GM12878 (cell line): ENCODE measurements around the gene MARVELD1. TPM values are rescaled to one million over a fixed set of nuclear protein-coding genes. Genes with fewer than 3 reads are reported as not detected.

Source experiments
- BMI1 ChIP-seq: fragments of 450-650 bp; IDR thresholded peaks from 2 replicates; pipeline ENCODE4 v1.6.1; 2016; ENCODE audit warnings: mild to moderate bottlenecking, moderate library complexity, borderline replicate concordance
- MTA3 ChIP-seq: IDR thresholded peaks from 2 replicates; pipeline ENCODE4 v1.6.1; 2012; ENCODE audit warnings: low read length, inconsistent platforms, borderline replicate concordance
- PAX5 ChIP-seq: IDR thresholded peaks from 2 replicates; pipeline ENCODE4 v1.6.1; 2011; ENCODE audit warnings: low read depth, low read length, borderline replicate concordance
- POLR2AphosphoS2 ChIP-seq: IDR thresholded peaks from 2 replicates; pipeline ENCODE4 v1.6.1; 2011; ENCODE audit warnings: low read depth, mild to moderate bottlenecking, low read length, improper control_type of control experiment, moderate library complexity
- RUNX3 ChIP-seq: IDR thresholded peaks from 2 replicates; pipeline ENCODE4 v1.6.1; 2012; ENCODE audit warnings: low read length, inconsistent platforms
- SREBF2 ChIP-seq: IDR thresholded peaks from 2 replicates; pipeline ENCODE4 v1.6.1; 2012; ENCODE audit warnings: mild to moderate bottlenecking, low read length
- ZSCAN29 ChIP-seq: fragments of 450-650 bp; IDR thresholded peaks from 2 replicates; pipeline ENCODE4 v1.6.1; 2017; ENCODE audit warnings: mild to moderate bottlenecking, moderate library complexity
- polyA plus RNA-seq, 11 experiments: library from polyadenylated mRNA; depleted of rRNA in 4 of 11; unstranded in 6 of 11; stranded (reverse) in 5 of 11; fragments of >200 nt; fragmentation: Nextera tagmentation in 4 of 11; fragmentation: Illumina TruSeq in 1 of 11; extraction: Ambion mirVana in 4 of 11; extraction: Trizol in 1 of 11; gene quantifications; 1 replicate in 1 of 11; 2 replicates in 10 of 11; pipeline versions ENCODE4 v1.2.1 to v1.2.3, GENCODE V29; 2011 to 2016; ENCODE audit warnings: inconsistent platforms in 2 of 11, missing spikeins in 2 of 11, low read depth in 1 of 11
- total RNA-seq, 4 experiments: library from RNA; depleted of rRNA in 3 of 4; stranded (reverse); fragments of >200 nt in 3 of 4; fragmentation: Illumina TruSeq in 1 of 4; extraction: Trizol in 1 of 4; gene quantifications; 2 replicates each; pipeline versions ENCODE4 v1.2.1 to v1.2.3, GENCODE V29; 2013 to 2021
- TF ChIP-seq, protein P1 (sequence below): fragments of 450-650 bp; formaldehyde crosslinking; IDR thresholded peaks from 2 replicates; pipeline ENCODE4 v1.4.0; 2020; ENCODE audit warnings: mild to moderate bottlenecking, moderate library complexity
- TF ChIP-seq, protein P2 (sequence below): fragments of 450-650 bp; IDR thresholded peaks from 2 replicates; pipeline ENCODE4 v1.6.1; 2014; ENCODE audit warnings: mild to moderate bottlenecking
- TF ChIP-seq, protein P3 (sequence below): IDR thresholded peaks from 2 replicates; pipeline ENCODE4 v1.6.1; 2012; ENCODE audit warnings: low read depth, low read length, improper control_type of control experiment
- TF ChIP-seq, protein P4 (sequence below): fragments of 450-650 bp; IDR thresholded peaks from 2 replicates; pipeline ENCODE4 v1.6.1; 2016; ENCODE audit warnings: mild to moderate bottlenecking

The MARVELD1 gene
- total and polyA plus RNA-seq, 10 of the 15 experiments (the other 5 are each of a cell fraction or from before 2014, with no cell fraction given): 0.54 to 8.4 (median 3.2) TPM

GRCh38 chr10:97705006-97705670, 8.4 kb upstream of the MARVELD1 start (continued):
- TF ChIP-seq, protein P1, sequence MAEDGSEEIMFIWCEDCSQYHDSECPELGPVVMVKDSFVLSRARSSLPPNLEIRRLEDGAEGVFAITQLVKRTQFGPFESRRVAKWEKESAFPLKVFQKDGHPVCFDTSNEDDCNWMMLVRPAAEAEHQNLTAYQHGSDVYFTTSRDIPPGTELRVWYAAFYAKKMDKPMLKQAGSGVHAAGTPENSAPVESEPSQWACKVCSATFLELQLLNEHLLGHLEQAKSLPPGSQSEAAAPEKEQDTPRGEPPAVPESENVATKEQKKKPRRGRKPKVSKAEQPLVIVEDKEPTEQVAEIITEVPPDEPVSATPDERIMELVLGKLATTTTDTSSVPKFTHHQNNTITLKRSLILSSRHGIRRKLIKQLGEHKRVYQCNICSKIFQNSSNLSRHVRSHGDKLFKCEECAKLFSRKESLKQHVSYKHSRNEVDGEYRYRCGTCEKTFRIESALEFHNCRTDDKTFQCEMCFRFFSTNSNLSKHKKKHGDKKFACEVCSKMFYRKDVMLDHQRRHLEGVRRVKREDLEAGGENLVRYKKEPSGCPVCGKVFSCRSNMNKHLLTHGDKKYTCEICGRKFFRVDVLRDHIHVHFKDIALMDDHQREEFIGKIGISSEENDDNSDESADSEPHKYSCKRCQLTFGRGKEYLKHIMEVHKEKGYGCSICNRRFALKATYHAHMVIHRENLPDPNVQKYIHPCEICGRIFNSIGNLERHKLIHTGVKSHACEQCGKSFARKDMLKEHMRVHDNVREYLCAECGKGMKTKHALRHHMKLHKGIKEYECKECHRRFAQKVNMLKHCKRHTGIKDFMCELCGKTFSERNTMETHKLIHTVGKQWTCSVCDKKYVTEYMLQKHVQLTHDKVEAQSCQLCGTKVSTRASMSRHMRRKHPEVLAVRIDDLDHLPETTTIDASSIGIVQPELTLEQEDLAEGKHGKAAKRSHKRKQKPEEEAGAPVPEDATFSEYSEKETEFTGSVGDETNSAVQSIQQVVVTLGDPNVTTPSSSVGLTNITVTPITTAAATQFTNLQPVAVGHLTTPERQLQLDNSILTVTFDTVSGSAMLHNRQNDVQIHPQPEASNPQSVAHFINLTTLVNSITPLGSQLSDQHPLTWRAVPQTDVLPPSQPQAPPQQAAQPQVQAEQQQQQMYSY (CRISPR knock-in tag): no peak
- TF ChIP-seq POLR2AphosphoS2 (no peak), MTA3 (no peak), PAX5 (no peak), BMI1 (no peak), ZSCAN29 (no peak), SREBF2 (no peak), RUNX3 (no peak)
- TF ChIP-seq, protein P2, sequence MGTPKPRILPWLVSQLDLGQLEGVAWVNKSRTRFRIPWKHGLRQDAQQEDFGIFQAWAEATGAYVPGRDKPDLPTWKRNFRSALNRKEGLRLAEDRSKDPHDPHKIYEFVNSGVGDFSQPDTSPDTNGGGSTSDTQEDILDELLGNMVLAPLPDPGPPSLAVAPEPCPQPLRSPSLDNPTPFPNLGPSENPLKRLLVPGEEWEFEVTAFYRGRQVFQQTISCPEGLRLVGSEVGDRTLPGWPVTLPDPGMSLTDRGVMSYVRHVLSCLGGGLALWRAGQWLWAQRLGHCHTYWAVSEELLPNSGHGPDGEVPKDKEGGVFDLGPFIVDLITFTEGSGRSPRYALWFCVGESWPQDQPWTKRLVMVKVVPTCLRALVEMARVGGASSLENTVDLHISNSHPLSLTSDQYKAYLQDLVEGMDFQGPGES: no peak
- TF ChIP-seq, protein P3, sequence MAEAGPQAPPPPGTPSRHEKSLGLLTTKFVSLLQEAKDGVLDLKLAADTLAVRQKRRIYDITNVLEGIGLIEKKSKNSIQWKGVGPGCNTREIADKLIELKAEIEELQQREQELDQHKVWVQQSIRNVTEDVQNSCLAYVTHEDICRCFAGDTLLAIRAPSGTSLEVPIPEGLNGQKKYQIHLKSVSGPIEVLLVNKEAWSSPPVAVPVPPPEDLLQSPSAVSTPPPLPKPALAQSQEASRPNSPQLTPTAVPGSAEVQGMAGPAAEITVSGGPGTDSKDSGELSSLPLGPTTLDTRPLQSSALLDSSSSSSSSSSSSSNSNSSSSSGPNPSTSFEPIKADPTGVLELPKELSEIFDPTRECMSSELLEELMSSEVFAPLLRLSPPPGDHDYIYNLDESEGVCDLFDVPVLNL: no peak
- TF ChIP-seq, protein P4, sequence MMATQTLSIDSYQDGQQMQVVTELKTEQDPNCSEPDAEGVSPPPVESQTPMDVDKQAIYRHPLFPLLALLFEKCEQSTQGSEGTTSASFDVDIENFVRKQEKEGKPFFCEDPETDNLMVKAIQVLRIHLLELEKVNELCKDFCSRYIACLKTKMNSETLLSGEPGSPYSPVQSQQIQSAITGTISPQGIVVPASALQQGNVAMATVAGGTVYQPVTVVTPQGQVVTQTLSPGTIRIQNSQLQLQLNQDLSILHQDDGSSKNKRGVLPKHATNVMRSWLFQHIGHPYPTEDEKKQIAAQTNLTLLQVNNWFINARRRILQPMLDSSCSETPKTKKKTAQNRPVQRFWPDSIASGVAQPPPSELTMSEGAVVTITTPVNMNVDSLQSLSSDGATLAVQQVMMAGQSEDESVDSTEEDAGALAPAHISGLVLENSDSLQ: no peak
- TF ChIP-seq, all 136 proteins: peak for 0
